Stimulated activated CD4-positive, alpha-beta T cell treated with anti-CD3 and anti-CD28 coated beads, Interleukin-1b, Interleukin-23, amount 100 ng/mL, for 48 hours (primary cell): Measurements from ENCODE around the gene BPIFB3.
A peak's percentile ranks its signal among the peaks of the same experiment; 100 is the strongest.
"Not testable (repeated sequence)": the region's sequence is repeated elsewhere in the genome, so short reads cannot be mapped to it uniquely, and the experiment has no call there.

ENCODE experiments used
- DNase-seq: peaks from one replicate; pipeline ENCODE4 v3.0.0-alpha.2; 2020

BPIFB3 gene

DNA sequence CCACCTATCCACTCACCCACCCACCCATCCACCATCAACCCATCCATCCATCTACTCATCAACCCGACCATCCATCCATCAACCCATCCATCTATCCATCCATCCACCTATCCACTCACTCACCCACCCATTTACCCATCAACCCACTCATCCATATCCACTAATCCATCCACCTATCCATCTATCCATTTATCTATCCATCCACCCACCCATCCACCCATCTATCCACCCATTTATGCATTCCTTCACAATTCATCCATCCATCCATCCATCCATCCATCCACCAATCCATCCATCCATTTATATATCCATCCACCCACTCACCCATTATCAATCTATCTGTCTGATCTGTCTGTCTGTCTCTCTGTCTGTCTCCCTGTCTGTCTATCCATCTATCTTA lies 39.9 kb downstream of the BPIFB3 start:
- no peak for DNase-seq

GRCh38 chr20:33095249-33095648 lies 41.5 kb downstream of the BPIFB3 start:
- DNase-seq: no peak

DNA sequence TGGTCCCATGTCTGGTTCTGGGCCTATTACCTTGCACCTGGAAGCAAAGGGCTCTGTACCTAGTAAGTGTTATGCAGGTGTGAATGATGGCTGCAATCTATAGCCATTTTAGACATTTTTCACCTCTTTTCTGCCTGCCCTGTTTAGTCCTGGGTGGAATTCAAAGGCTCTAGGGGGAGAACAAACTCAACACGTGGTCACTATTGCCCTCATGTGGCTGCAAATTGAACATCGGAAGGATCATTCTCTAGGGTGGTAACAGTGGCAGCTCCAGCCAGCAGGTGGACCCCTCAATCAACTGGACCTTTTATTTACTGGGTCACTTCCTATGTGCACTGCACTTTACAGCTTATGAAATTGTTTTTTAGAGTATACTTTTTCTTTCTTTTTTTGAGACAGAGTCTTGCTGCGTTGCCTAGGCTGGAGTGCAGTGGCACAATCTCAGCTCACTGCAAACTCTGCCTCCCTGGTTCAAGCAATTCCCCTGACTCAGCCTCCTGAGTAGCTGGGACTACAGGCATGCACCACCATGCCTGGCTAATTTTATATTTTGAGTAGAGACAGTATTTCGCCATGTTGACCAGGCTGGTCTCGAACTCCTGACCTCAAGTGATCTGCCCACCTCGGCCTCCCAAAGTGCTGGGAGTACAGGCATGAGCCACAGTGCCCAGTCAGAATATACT lies 42.3 kb downstream of the BPIFB3 start:
- DNase-seq: peak; percentile 17

DNA sequence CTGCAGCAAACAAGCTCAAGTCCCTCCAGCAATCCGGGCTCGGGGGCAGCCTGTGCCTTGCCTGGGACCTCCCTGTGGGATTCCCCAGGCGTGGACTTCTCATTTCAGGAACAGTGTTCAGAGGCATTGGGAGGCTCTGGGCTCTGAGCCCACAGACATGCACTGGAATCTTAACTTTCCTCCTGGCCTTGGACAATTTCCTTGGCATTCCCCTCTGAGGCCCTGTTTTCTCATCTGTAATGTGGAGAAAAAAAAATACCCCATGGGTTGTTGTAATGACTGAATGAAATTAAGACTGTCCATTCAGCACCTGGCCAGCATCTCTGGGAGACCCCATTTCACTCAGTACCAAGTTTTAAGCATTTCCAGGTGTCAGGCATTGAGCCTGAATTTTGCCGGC lies 43.3 kb downstream of the BPIFB3 start:
- no peak for DNase-seq

- no peak for DNase-seq
Measured at GRCh38 chr20:33099843-33100538, 46.3 kb downstream of the BPIFB3 start.

- no peak for DNase-seq
Measured at GRCh38 chr20:33103556-33103955, 49.9 kb downstream of the BPIFB3 start.

GRCh38 chr20:33104336-33104735 lies 50.6 kb downstream of the BPIFB3 start:
- no peak for DNase-seq

DNA sequence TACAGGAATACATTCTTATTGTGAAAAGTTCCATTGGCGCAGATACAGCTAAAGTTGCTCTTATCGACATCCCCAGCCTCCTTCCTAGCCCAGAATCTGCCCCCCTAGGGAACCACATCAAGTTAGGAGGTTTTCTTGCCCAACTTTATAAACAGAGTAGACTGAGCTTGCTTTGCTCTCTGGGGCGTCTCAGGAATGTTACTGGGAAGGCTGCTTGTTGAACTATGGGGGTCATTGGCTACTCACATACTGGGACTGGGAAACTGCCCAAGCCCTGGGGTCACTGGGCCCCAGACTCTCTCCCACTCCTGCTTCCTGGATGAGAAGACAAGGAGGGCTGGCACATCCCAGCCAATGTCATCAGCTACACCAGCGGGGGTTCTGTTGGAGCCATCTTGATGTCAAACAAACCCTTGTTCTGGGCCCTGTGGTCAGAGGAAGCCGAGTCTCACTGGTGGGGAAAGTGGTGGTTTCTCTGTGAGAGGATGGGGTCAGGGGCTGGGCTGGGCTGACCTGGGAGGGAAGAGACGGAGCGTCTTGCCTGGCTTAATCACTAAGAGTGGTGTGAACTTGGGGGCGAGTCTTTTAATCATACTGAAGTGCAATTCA lies 51.7 kb downstream of the BPIFB3 start:
- no peak for DNase-seq

- not testable (repeated sequence) for DNase-seq
Measured at GRCh38 chr20:33106058-33106620, 52.4 kb downstream of the BPIFB3 start.

- DNase-seq: no peak
Measured at GRCh38 chr20:33108661-33109060, 55.0 kb downstream of the BPIFB3 start.

GRCh38 chr20:33110147-33110825 lies 56.6 kb downstream of the BPIFB3 start:
- DNase-seq: no peak

DNA sequence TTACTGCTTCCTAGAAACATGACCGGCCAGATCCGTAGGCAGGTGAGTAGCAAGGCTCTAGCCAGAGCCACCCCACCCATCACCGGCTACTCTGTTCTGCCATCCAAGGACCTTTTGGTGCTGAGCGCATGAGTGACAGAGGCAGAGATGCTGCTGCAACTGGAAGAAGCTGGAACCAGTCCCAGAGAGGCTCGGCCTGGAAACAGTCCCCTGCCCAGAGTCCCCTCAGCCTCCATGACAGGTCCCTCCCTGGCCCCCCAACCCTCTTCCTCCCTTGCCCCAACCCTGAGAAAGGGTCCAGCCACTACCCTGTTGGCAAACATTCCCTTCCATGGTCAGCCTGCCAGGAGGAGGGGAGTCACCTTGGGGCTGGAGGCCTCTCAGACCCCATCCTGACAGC lies 57.6 kb downstream of the BPIFB3 start:
- no peak for DNase-seq

- DNase-seq: no peak
Measured at GRCh38 chr20:33112547-33113386, 59.1 kb downstream of the BPIFB3 start.

DNA sequence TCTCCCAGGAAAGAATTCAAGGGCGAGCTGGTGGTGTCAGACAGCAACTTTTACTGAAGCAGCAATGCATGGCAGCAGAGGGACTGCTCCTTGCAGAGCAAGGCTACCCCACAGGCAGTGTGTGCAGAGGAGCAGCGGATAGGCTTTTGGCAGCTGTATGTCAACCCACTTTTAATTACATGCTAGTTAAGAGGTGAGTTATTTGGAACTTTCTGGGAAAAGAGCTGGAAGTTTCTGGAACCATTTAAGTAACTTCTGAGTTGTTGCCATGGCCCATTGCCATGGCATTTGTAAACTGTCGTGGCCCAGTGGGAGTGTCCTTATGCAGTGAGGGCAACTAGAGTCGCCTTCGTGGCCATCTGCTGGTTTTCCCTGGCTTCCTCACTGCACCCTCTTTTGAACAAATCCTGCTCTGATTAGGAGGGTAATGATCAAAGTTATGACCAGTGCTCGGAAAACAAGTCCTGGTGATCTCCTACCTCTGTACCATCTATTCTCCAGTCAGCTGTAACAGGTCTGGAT lies 59.7 kb downstream of the BPIFB3 start:
- no peak for DNase-seq

DNA sequence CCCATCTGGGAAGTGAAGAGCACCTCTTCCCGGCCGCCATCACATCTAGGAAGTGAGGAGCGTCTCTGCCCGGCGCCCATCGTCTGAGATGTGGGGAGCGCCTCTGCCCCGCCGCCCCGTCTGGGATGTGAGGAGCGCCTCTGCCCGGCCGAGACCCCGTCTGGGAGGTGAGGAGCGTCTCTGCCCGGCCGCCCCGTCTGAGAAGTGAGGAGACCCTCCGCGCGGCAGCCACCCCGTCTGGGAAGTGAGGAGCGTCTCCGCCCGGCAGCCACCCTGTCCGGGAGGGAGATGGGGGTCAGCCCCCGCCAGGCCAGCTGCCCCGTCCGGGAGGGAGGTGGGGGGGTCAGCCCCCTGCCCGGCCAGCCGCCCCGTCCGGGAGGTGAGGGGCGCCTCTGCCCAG lies 61.8 kb downstream of the BPIFB3 start:
- not testable (repeated sequence) for DNase-seq

GRCh38 chr20:33119725-33120720 lies 66.3 kb downstream of the BPIFB3 start:
- DNase-seq: no peak

DNA sequence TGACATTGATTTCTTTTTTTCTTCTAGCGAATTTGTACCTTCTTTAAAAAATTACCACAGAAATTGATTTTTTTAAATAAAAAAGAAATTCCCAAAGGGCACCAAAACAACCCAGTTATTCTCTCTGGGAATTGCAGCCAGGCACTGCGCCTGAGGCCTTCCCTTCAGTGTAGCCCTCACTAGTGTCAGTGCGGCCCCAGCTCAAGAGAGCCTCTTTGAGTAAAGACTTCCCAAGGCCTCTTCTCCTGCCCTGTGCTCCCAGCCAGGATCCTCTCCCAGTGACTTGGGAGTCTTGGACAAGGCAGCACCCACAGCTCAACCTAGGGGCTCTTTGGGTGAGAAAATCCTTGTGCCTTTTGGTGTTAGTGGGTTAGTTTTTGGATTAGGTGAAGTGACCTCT lies 67.2 kb downstream of the BPIFB3 start:
- no peak for DNase-seq

DNA sequence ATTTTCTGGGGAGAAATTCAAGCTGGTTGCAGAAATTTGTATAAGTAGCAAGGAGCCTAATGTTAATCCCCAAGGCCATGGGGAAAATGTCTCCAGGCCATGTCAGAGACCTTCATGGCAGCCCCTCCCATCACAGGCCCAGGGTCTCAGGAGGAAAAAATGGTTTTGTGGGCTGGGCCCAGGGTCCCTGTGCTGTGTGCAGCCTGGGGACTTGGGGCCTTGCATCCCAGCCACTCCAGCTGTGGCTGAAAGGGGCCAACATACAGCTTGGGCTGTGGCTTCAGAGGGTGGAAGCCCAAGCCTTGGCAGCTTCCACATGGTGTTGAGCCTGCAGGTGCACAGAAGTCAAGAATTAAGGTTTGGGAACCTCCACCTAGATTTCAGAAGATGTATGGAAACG lies 68.6 kb downstream of the BPIFB3 start:
- not testable (repeated sequence) for DNase-seq
